Spleen (tissue), 11 donors: ENCODE results near the gene ANKRD11. TPM values are rescaled to one million over a fixed set of nuclear protein-coding genes. Genes with fewer than 3 reads are reported as not detected.
A peak's percentile ranks its signal among the peaks of the same experiment; 100 is the strongest.

Experiments used
- DNase-seq: peaks from one replicate; pipeline ENCODE4 v3.0.0-alpha.2; 2020
- H3K27ac ChIP-seq, 8 donors: fragments of 200-600 bp; sonication (generic) in 7 of 8; 1 replicate in 4 of 8; 2 replicates in 4 of 8; pipeline versions ENCODE4 v1.5.0 to v1.8.0; 2016 to 2021; ENCODE audit warnings: inconsistent platforms in 4 of 8, mild to moderate bottlenecking in 4 of 8, moderate library complexity in 1 of 8
- H3K27me3 ChIP-seq, 7 donors: fragments of 200-600 bp; sonication (generic) in 6 of 7; replicated peaks in 1 of 7; 1 replicate in 4 of 7; 2 replicates in 3 of 7; pipeline versions ENCODE4 v1.5.0 to v1.8.0; 2016 to 2021; ENCODE audit warnings: inconsistent platforms in 3 of 7, mild to moderate bottlenecking in 1 of 7
- H3K36me3 ChIP-seq, 6 donors: fragments of 200-600 bp; sonication (generic) in 5 of 6; 1 replicate in 4 of 6; 2 replicates in 2 of 6; pipeline versions ENCODE4 v1.5.0 to v1.8.0; 2016 to 2021; ENCODE audit warnings: inconsistent platforms in 2 of 6
- H3K4me1 ChIP-seq, 6 donors: fragments of 200-600 bp; sonication (generic) in 5 of 6; 1 replicate in 3 of 6; 2 replicates in 3 of 6; pipeline versions ENCODE4 v1.5.0 to v1.8.0; 2016 to 2021; ENCODE audit warnings: inconsistent platforms in 3 of 6
- H3K4me3 ChIP-seq, 8 donors: fragments of 200-600 bp; sonication (generic) in 7 of 8; 1 replicate in 4 of 8; 2 replicates in 4 of 8; pipeline versions ENCODE4 v1.5.0 to v1.8.0; 2016 to 2021; ENCODE audit warnings: inconsistent platforms in 4 of 8, mild to moderate bottlenecking in 4 of 8, moderate library complexity in 2 of 8
- H3K9me3 ChIP-seq, 8 donors: fragments of 200-600 bp; sonication (generic) in 7 of 8; 1 replicate in 4 of 8; 2 replicates in 4 of 8; pipeline versions ENCODE4 v1.5.0 to v1.8.0; 2016 to 2021; ENCODE audit warnings: inconsistent platforms in 4 of 8
- CTCF ChIP-seq, 11 experiments: fragments of 200-600 bp in 7 of 11; fragments of 450-650 bp in 4 of 11; sonication (generic) in 4 of 11; IDR thresholded peaks in 8 of 11; conservative IDR thresholded peaks in 3 of 11; 1 replicate in 7 of 11; 2 replicates in 4 of 11; pipeline versions ENCODE4 v1.4.0 to v1.8.0; 2016 to 2021; ENCODE audit warnings: antibody characterized with exemption in 11 of 11, inconsistent platforms in 4 of 11, mild to moderate bottlenecking in 1 of 11
- POLR2A ChIP-seq, 3 donors: fragments of 450-650 bp; IDR thresholded peaks; one replicate each; pipeline ENCODE4 v1.5.1; 2017; ENCODE audit warnings: antibody characterized with exemption in 3 of 3, mild to moderate bottlenecking in 1 of 3
- POLR2AphosphoS5 ChIP-seq, 3 donors: sonication (generic); formaldehyde crosslinking; IDR thresholded peaks; one replicate each; pipeline ENCODE4 v1.5.1; 2017; ENCODE audit warnings: antibody characterized with exemption in 3 of 3
- WGBS, 5 donors: extraction: QIAGEN DNeasy Blood & Tissue Kit in 3 of 5; methylation state at CpG; one replicate each; pipeline versions ENCODE4 v1.1.5 to v1.1.7; 2013 to 2018; 5-methylcytosine and 5-hydroxymethylcytosine counted together
- intact Hi-C: fragments of 100-400 bp; cut with DNase I; formaldehyde crosslinking; loops from one replicate; pipeline ENCODE4 v1.15.0; 2023; ENCODE audit warnings: low total_unique reads
- polyA plus RNA-seq, 3 donors: library from polyadenylated mRNA; stranded (reverse); fragments of 200-250 nt; gene quantifications; one replicate each; pipeline ENCODE4 v1.2.1, GENCODE V29; 2013
- total RNA-seq, 7 donors: library from RNA; depleted of rRNA in 3 of 7; stranded (reverse); fragments of >200 nt in 3 of 7; fragmentation: NEBNext Ultra II Directional in 4 of 7; extraction: Animal tissue kit (Norgen Biotek cat#: 25700) in 4 of 7; gene quantifications; one replicate each; pipeline versions ENCODE4 v1.1.0 to v1.2.1, GENCODE V29; 2016 to 2021
- donor health status: healthy with polysubstance abuse.
- donor health status: DM: no; HTN: no; CAD: no; lungs with moderate emphysema.
- donor health status: DM: no; HTN: no; CAD: no.
- donor health status: Bipolar disorder and iron deficiency.
- donor health status: healthy.
- donor health status: DM: no; HTN: no; CAD: no.
- donor health status: DM: yes; HTN: yes; CAD: no.

ANKRD11 gene
- total and polyA plus RNA-seq, 10 donors, result 29.0 to 203 (median 128) TPM

- Histone ChIP-seq H3K27ac (no peak overlapping the region), H3K9me3 (no peaks in the 10 kb centered on the region), H3K4me1 (peaks cover 34 to 100% (median 77%) of the 10 kb centered on the region in 6 donors), H3K36me3 (peaks cover 0 to 23% (median 7%) of the 10 kb centered on the region in 6 donors), H3K4me3 (no peak overlapping the region), H3K27me3 (no peaks in the 10 kb centered on the region)
- intact Hi-C loops, result no loop called here
- no peak for TF ChIP-seq POLR2A (IDR thresholded peaks at IDR 0.05)
- TF ChIP-seq CTCF (IDR thresholded peaks at IDR 0.05 in 8 of 11, conservative IDR thresholded peaks at IDR 0.05 in 3 of 11), result no peak
- TF ChIP-seq POLR2AphosphoS5 (IDR thresholded peaks at IDR 0.05), result peak in 1 of 3 donors; percentile 46
- DNase-seq, result no peak
- 90 to 92% (median 92%) methylated on average over 19 to 37 of the region's 37 CpGs for WGBS, 5 donors
Measured at GRCh38 chr16:89366561-89367537, 123.5 kb downstream of the ANKRD11 start.

- WGBS, 5 donors, result 95 to 98% (median 96%) methylated on average over 5 of the region's 5 CpGs
- H3K4me1 ChIP-seq, result peaks cover 42 to 100% (median 83%) of the 10 kb centered on the region in 6 donors
- intact Hi-C loops, result no loop called here
- no peak for DNase-seq
- H3K4me3 ChIP-seq, result no peak overlapping the region
- TF ChIP-seq POLR2A (IDR thresholded peaks at IDR 0.05) (no peak), POLR2AphosphoS5 (IDR thresholded peaks at IDR 0.05) (no peak), CTCF (IDR thresholded peaks at IDR 0.05 in 8 of 11, conservative IDR thresholded peaks at IDR 0.05 in 3 of 11) (no peak)
- H3K27me3 ChIP-seq, result no peaks in the 10 kb centered on the region
- no peaks in the 10 kb centered on the region for H3K9me3 ChIP-seq
- H3K36me3 ChIP-seq, result peaks cover 0 to 14% (median 0%) of the 10 kb centered on the region in 6 donors
- H3K27ac ChIP-seq, result no peak overlapping the region
Measured at GRCh38 chr16:89365996-89366395, 124.4 kb downstream of the ANKRD11 start.

- intact Hi-C loops, result no loop called here
- no peak for DNase-seq
- Histone ChIP-seq H3K4me3 (no peak overlapping the region), H3K27ac (peak overlapping the region in 3 of 8 donors; percentile 4 to 18 (median 11)), H3K4me1 (peaks cover 45 to 100% (median 86%) of the 10 kb centered on the region in 6 donors), H3K27me3 (no peaks in the 10 kb centered on the region), H3K9me3 (no peaks in the 10 kb centered on the region), H3K36me3 (peaks cover 0 to 6% (median 0%) of the 10 kb centered on the region in 6 donors)
- WGBS, 5 donors, result 32 to 64% (median 37%) methylated on average over 2 of the region's 2 CpGs
- TF ChIP-seq CTCF (IDR thresholded peaks at IDR 0.05 in 8 of 11, conservative IDR thresholded peaks at IDR 0.05 in 3 of 11) (no peak), POLR2AphosphoS5 (IDR thresholded peaks at IDR 0.05) (no peak), POLR2A (IDR thresholded peaks at IDR 0.05) (no peak)
Measured at GRCh38 chr16:89365044-89365467, 125.3 kb downstream of the ANKRD11 start.

GRCh38 chr16:89364606-89365005 is 125.8 kb downstream of the ANKRD11 start:
- no peak for TF ChIP-seq POLR2AphosphoS5 (IDR thresholded peaks at IDR 0.05)
- no peak for TF ChIP-seq POLR2A (IDR thresholded peaks at IDR 0.05)
- no peak for TF ChIP-seq CTCF (IDR thresholded peaks at IDR 0.05 in 8 of 11, conservative IDR thresholded peaks at IDR 0.05 in 3 of 11)
- Histone ChIP-seq H3K27me3 (no peaks in the 10 kb centered on the region), H3K36me3 (peaks cover 0 to 1% (median 0%) of the 10 kb centered on the region in 6 donors), H3K27ac (peak overlapping the region in 2 of 8 donors; percentile 4 to 11), H3K4me1 (peaks cover 42 to 100% (median 86%) of the 10 kb centered on the region in 6 donors), H3K9me3 (no peaks in the 10 kb centered on the region), H3K4me3 (no peak overlapping the region)
- DNase-seq, result no peak
- 86 to 89% (median 87%) methylated on average over 8 of the region's 8 CpGs for WGBS, 5 donors
- intact Hi-C loops, result no loop called here
